CD14-positive monocyte (primary cell): Measurements from ENCODE around the gene ERMARD. TPM values are rescaled to one million over a fixed set of nuclear protein-coding genes. Genes with fewer than 3 reads are reported as not detected.

Experiments
- DNase-seq, 3 donors: peaks; one replicate each; pipeline ENCODE4 v3.0.0-alpha.2; 2011 to 2022
- H2AFZ ChIP-seq: 2 replicates; pipeline ENCODE4 v1.6.0; 2012; ENCODE audit warnings: mild to moderate bottlenecking, low read depth, low read length, inconsistent platforms; ENCODE audit not compliant: insufficient read depth, poor library complexity, severe bottlenecking
- H3K27ac ChIP-seq, 2 donors: 1 replicate in 1 of 2; 2 replicates in 1 of 2; pipeline ENCODE4 v1.5.1; 2012 to 2013; ENCODE audit warnings: low read length in 2 of 2, control low read depth in 1 of 2, inconsistent platforms in 1 of 2, low read depth in 1 of 2, mild to moderate bottlenecking in 1 of 2
- H3K27me3 ChIP-seq, 2 donors: one replicate each; pipeline versions ENCODE4 v1.6.0 to v1.6.1; 2011 to 2013; ENCODE audit warnings: low read length in 2 of 2; ENCODE audit not compliant: control insufficient read depth in 2 of 2, insufficient read depth in 2 of 2
- H3K36me3 ChIP-seq, 2 donors: replicated peaks in 1 of 2; 1 replicate in 1 of 2; 2 replicates in 1 of 2; pipeline versions ENCODE4 v1.5.1 to v1.6.1; 2012 to 2013; ENCODE audit warnings: low read length in 2 of 2, control low read depth in 1 of 2, inconsistent platforms in 1 of 2, mild to moderate bottlenecking in 1 of 2; ENCODE audit not compliant: insufficient read depth in 2 of 2, control insufficient read depth in 1 of 2
- H3K4me1 ChIP-seq, 2 donors: 1 replicate in 1 of 2; 2 replicates in 1 of 2; pipeline versions ENCODE4 v1.5.1 to v1.6.1; 2012 to 2013; ENCODE audit warnings: low read length in 2 of 2, control low read depth in 1 of 2, inconsistent platforms in 1 of 2, mild to moderate bottlenecking in 1 of 2, moderate library complexity in 1 of 2; ENCODE audit not compliant: insufficient read depth in 2 of 2, control insufficient read depth in 1 of 2
- H3K4me2 ChIP-seq: replicated peaks from 2 replicates; pipeline ENCODE3; 2012; ENCODE audit warnings: low read length, moderate library complexity, mild to moderate bottlenecking; ENCODE audit not compliant: poor library complexity, severe bottlenecking; ENCODE audit errors: extremely low read depth
- H3K4me3 ChIP-seq, 3 experiments: fragments of 200-600 bp in 1 of 3; sonication (generic) in 1 of 3; replicated peaks in 1 of 3; 1 replicate in 2 of 3; 2 replicates in 1 of 3; pipeline ENCODE4 v1.5.1; 2011 to 2013; ENCODE audit warnings: low read length in 3 of 3, mild to moderate bottlenecking in 3 of 3, control low read depth in 2 of 3, low read depth in 2 of 3, inconsistent platforms in 1 of 3, moderate library complexity in 1 of 3
- H3K79me2 ChIP-seq: 2 replicates; pipeline ENCODE4 v1.6.0; 2012; ENCODE audit warnings: mild to moderate bottlenecking, control low read depth, inconsistent platforms, low read length, moderate library complexity; ENCODE audit not compliant: insufficient read depth
- H3K9ac ChIP-seq: 2 replicates; pipeline ENCODE4 v1.6.0; 2017; ENCODE audit warnings: low read length, mild to moderate bottlenecking; ENCODE audit not compliant: insufficient read depth, poor library complexity, severe bottlenecking
- H3K9me3 ChIP-seq, 2 donors: replicated peaks in 1 of 2; 1 replicate in 1 of 2; 2 replicates in 1 of 2; pipeline versions ENCODE4 v1.5.1 to v1.6.1; 2012 to 2013; ENCODE audit warnings: low read length in 2 of 2, control low read depth in 1 of 2; ENCODE audit not compliant: control insufficient read depth in 1 of 2, insufficient read depth in 1 of 2
- H4K20me1 ChIP-seq: 2 replicates; pipeline ENCODE4 v1.6.0; 2012; ENCODE audit warnings: mild to moderate bottlenecking, low read length, control low read depth, moderate library complexity; ENCODE audit not compliant: insufficient read depth
- H3K27ac Mint-ChIP-seq, 7 donors: one replicate each; pipeline ENCODE4 v1.8.0; 2020; ENCODE audit warnings: mild to moderate bottlenecking in 7 of 7, mixed read lengths in 7 of 7, moderate library complexity in 6 of 7, inconsistent platforms in 2 of 7
- H3K27me3 Mint-ChIP-seq, 3 donors: one replicate each; pipeline ENCODE4 v1.8.0; 2021 to 2022; ENCODE audit warnings: low read depth in 3 of 3, mild to moderate bottlenecking in 3 of 3, mixed read lengths in 3 of 3, moderate library complexity in 3 of 3, inconsistent platforms in 1 of 3
- H3K36me3 Mint-ChIP-seq, 2 donors: one replicate each; pipeline ENCODE4 v1.8.0; 2020; ENCODE audit warnings: mixed read lengths in 2 of 2, inconsistent platforms in 1 of 2, mild to moderate bottlenecking in 1 of 2
- H3K4me1 Mint-ChIP-seq: one replicate; pipeline ENCODE4 v1.8.0; 2020; ENCODE audit warnings: mild to moderate bottlenecking, mixed read lengths
- H3K4me3 Mint-ChIP-seq, 2 donors: one replicate each; pipeline ENCODE4 v1.8.0; 2020; ENCODE audit warnings: mild to moderate bottlenecking in 2 of 2, mixed read lengths in 2 of 2, moderate library complexity in 1 of 2
- H3K9me3 Mint-ChIP-seq, 7 donors: one replicate each; pipeline ENCODE4 v1.8.0; 2020 to 2022; ENCODE audit warnings: mixed read lengths in 7 of 7, mild to moderate bottlenecking in 6 of 7, moderate library complexity in 6 of 7, inconsistent platforms in 2 of 7
- WGBS: methylation state at CpG from one replicate; pipeline ENCODE4 v1.1.5; 2013; ENCODE audit warnings: missing lambda C conversion rate; ENCODE audit not compliant: insufficient coverage; 5-methylcytosine and 5-hydroxymethylcytosine counted together
- intact Hi-C, 2 donors: fragments of 100-400 bp; cut with micrococcal nuclease; formaldehyde crosslinking; loops; one replicate each; pipeline versions ENCODE4 v1.15.0 to v1.15.1; 2023
- polyA plus RNA-seq, 3 donors: library from polyadenylated mRNA; depleted of rRNA in 1 of 3; unstranded in 2 of 3; stranded (reverse) in 1 of 3; fragments of 300-500 nt in 2 of 3; fragments of >200 nt in 1 of 3; fragmentation: Illumina TruSeq in 2 of 3; gene quantifications; 1 replicate in 2 of 3; 2 replicates in 1 of 3; pipeline ENCODE4 v1.2.3, GENCODE V29; 2012 to 2021
- TF ChIP-seq, protein P1 (sequence below): fragments of 200-600 bp; IDR thresholded peaks from one replicate; pipeline ENCODE4 v1.8.0; 2022; ENCODE audit warnings: antibody characterized with exemption, mild to moderate bottlenecking

The ERMARD gene
- polyA plus RNA-seq, 3 donors = 10.6 to 33.0 (median 11.2) TPM

DNA sequence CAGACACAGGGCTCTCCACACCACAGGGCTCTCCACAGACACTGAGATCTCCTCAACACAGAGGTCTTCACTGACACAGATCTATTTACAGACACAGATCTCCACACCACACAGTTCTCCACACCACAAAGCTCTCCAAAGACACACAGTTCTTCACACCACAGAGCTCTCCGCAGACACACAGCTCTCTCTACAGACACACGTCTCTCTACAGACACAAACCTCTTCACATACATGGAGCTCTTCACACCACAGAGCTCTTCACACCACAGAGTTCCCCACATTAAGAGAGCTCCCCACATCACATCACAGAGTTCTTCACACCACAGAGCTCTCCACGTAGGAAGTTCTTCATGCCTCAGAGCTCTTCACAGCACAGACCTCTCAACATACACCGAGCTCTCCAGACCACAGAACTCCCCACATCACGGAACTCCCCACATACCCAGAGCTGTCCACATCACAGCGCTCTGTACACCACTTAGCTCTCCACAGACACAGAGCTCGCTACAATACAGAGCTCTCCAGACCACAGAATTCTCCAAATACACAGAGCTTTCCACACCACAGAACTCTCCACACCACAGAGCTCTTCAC is 53.9 kb downstream of the ERMARD start:
- Mint-ChIP-seq H3K4me1 (peaks cover 4% of the 10 kb centered on the region), H3K4me3 (no peak overlapping the region), H3K36me3 (no peaks in the 10 kb centered on the region), H3K9me3 (no peaks in the 10 kb centered on the region), H3K27me3 (peaks cover 6 to 17% (median 10%) of the 10 kb centered on the region in 3 donors), H3K27ac (peak overlapping the region in 1 of 7 donors; percentile 19)
- no peaks in the 10 kb centered on the region for H3K9me3 ChIP-seq
- intact Hi-C loops = no loop called here
- no peak overlapping the region for H3K27ac ChIP-seq
- H3K27me3 ChIP-seq = no peaks in the 10 kb centered on the region
- no peaks in the 10 kb centered on the region for H3K4me1 ChIP-seq
- 45% methylated on average over 7 of the region's 7 CpGs for WGBS
- H3K4me3 ChIP-seq = no peak overlapping the region
- H4K20me1 ChIP-seq = no peaks in the 10 kb centered on the region
- no peaks in the 10 kb centered on the region for H3K36me3 ChIP-seq
- TF ChIP-seq, protein P1, sequence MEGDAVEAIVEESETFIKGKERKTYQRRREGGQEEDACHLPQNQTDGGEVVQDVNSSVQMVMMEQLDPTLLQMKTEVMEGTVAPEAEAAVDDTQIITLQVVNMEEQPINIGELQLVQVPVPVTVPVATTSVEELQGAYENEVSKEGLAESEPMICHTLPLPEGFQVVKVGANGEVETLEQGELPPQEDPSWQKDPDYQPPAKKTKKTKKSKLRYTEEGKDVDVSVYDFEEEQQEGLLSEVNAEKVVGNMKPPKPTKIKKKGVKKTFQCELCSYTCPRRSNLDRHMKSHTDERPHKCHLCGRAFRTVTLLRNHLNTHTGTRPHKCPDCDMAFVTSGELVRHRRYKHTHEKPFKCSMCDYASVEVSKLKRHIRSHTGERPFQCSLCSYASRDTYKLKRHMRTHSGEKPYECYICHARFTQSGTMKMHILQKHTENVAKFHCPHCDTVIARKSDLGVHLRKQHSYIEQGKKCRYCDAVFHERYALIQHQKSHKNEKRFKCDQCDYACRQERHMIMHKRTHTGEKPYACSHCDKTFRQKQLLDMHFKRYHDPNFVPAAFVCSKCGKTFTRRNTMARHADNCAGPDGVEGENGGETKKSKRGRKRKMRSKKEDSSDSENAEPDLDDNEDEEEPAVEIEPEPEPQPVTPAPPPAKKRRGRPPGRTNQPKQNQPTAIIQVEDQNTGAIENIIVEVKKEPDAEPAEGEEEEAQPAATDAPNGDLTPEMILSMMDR = no peak
- H3K79me2 ChIP-seq = no peaks in the 10 kb centered on the region
- H3K4me2 ChIP-seq = no peak overlapping the region
- no peak for DNase-seq
- no peak overlapping the region for H2AFZ ChIP-seq
- H3K9ac ChIP-seq = no peak overlapping the region

DNA sequence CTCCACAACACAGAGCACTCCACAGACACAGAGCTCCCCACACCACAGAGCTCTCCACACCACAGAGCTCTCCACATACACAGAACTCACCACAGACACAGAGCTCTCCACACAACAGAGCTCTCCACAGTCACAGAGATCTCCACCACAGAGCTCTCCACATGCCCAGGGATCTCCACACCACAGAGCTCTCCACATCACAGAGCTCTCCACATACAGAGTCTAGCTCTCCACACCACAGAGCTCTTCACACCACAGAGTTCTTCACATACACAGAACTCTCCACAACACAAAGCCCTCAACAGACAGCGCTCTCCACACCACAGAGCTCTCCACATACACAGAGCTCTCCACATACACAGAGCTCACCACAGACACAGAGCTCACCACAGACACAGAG is 55.3 kb downstream of the ERMARD start:
- no peak overlapping the region for H3K4me3 Mint-ChIP-seq
- H3K4me3 ChIP-seq = no peak overlapping the region
- no peaks in the 10 kb centered on the region for H3K27me3 ChIP-seq
- no peaks in the 10 kb centered on the region for H3K4me1 ChIP-seq
- no peak overlapping the region for H2AFZ ChIP-seq
- no peaks in the 10 kb centered on the region for H3K36me3 ChIP-seq
- TF ChIP-seq, protein P1 = no peak
- no peak overlapping the region for H3K27ac ChIP-seq
- WGBS = no CpG with 5 or more reads among the region's 1 CpG
- DNase-seq = no peak
- intact Hi-C loops = no loop called here
- H3K27ac Mint-ChIP-seq = no peak overlapping the region
- H3K36me3 Mint-ChIP-seq = no peaks in the 10 kb centered on the region
- no peaks in the 10 kb centered on the region for H3K9me3 Mint-ChIP-seq
- H4K20me1 ChIP-seq = no peaks in the 10 kb centered on the region
- no peak overlapping the region for H3K9ac ChIP-seq
- peaks cover 6 to 17% (median 10%) of the 10 kb centered on the region in 3 donors for H3K27me3 Mint-ChIP-seq
- peaks cover 4% of the 10 kb centered on the region for H3K4me1 Mint-ChIP-seq
- H3K4me2 ChIP-seq = no peak overlapping the region
- no peaks in the 10 kb centered on the region for H3K79me2 ChIP-seq
- H3K9me3 ChIP-seq = no peaks in the 10 kb centered on the region
